Ovary (tissue), 9 donors: Measurements from ENCODE around the gene PGM2. TPM values are rescaled to one million over a fixed set of nuclear protein-coding genes. Genes with fewer than 3 reads are reported as not detected.

Source experiments
- DNase-seq, 5 donors: peaks; one replicate each; pipeline ENCODE4 v3.0.0-alpha.2; 2019 to 2020
- H3K27ac ChIP-seq, 2 donors: fragments of 200-600 bp; one replicate each; pipeline versions ENCODE4 v1.5.1 to v1.8.0; 2019 to 2022
- H3K27me3 ChIP-seq: fragments of 200-600 bp; one replicate; pipeline ENCODE4 v1.8.0; 2022
- H3K36me3 ChIP-seq: fragments of 200-600 bp; sonication (generic); one replicate; pipeline ENCODE4 v1.5.1; 2019
- H3K4me1 ChIP-seq: one replicate; pipeline ENCODE4 v1.8.1; 2013; ENCODE audit warnings: mild to moderate bottlenecking, moderate library complexity; ENCODE audit not compliant: insufficient read depth
- H3K4me3 ChIP-seq: fragments of 200-600 bp; sonication (generic); one replicate; pipeline ENCODE4 v1.5.1; 2017
- H3K9me3 ChIP-seq, 2 donors: fragments of 200-600 bp in 1 of 2; sonication (generic) in 1 of 2; one replicate each; pipeline versions ENCODE4 v1.5.1 to v1.8.1; 2013 to 2019; ENCODE audit warnings: mild to moderate bottlenecking in 1 of 2, moderate library complexity in 1 of 2
- EP300 ChIP-seq: sonication (generic); formaldehyde crosslinking; IDR thresholded peaks from one replicate; pipeline ENCODE4 v1.6.1; 2017; ENCODE audit warnings: antibody characterized with exemption
- POLR2A ChIP-seq: fragments of 450-650 bp; IDR thresholded peaks from one replicate; pipeline ENCODE4 v1.6.1; 2017; ENCODE audit warnings: antibody characterized with exemption, mild to moderate bottlenecking, moderate library complexity
- WGBS, 3 donors: extraction: QIAGEN DNeasy Blood & Tissue Kit in 1 of 3; methylation state at CpG; one replicate each; pipeline versions ENCODE4 v1.1.5 to v1.1.7; 2013 to 2017; 5-methylcytosine and 5-hydroxymethylcytosine counted together
- intact Hi-C, 4 donors: fragments of 100-400 bp; cut with DNase I; formaldehyde crosslinking; loops; one replicate each; pipeline versions ENCODE4 v1.11.0 to v1.15.1; 2022 to 2023
- polyA plus RNA-seq, 2 donors: library from polyadenylated mRNA; stranded (reverse); fragments of 200-250 nt in 1 of 2; fragments of 350-450 nt in 1 of 2; fragmentation: Illumina TruSeq in 1 of 2; extraction: RNeasy Lipid Tissue Mini Kit (QIAGEN cat#74804) in 1 of 2; gene quantifications; one replicate each; pipeline ENCODE4 v1.2.3, GENCODE V29; 2013 to 2014
- total RNA-seq, 7 donors: library from RNA; depleted of rRNA in 2 of 7; stranded (reverse); fragments of >200 nt in 2 of 7; fragmentation: NEBNext Ultra II Directional in 3 of 7; extraction: Animal tissue kit (Norgen Biotek cat#: 25700) in 3 of 7; gene quantifications; one replicate each; pipeline versions ENCODE4 v1.1.0 to v1.2.4, GENCODE V29; 2016 to 2023
- TF ChIP-seq, protein P1 (sequence below), 3 donors: fragments of 450-650 bp in 2 of 3; fragments of 200-600 bp in 1 of 3; IDR thresholded peaks; one replicate each; pipeline versions ENCODE4 v1.5.1 to v1.8.0; 2016 to 2022; ENCODE audit warnings: antibody characterized with exemption in 3 of 3, mild to moderate bottlenecking in 1 of 3
- donor health status: DM: no; HTN: no; CAD: no; lungs with moderate emphysema.
- donor health status: DM: no; HTN: no; CAD: no.
- donor health status: Bipolar disorder and iron deficiency.
- donor health status: DM: yes; HTN: yes; CAD: no.
- donor health status: DM: no; HTN: no; CAD: no.
- donor health status: DM: yes; HTN: yes; CAD: no.

Gene PGM2
- total and polyA plus RNA-seq, 9 donors: 11.0 to 31.2 (median 22.2) TPM

DNA sequence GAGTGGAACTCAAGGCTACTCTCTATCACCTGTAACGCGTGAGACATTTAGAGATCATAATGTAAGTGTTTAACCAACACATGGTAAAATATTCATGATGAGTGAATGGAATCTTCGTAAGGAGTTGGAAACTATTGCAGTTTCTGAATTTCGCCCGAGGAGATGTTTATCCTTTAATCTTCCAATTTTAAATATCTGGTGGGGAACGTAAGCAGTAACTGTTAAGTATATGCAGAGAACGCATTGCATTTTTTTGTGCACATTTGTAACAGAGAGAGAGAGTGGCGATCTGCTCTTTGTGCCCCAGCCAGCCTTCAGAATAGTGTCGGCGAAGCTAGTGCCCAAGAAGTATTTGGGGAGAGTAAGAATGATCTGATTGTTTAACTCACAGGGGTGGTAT, 9.8 kb downstream of the PGM2 start:
- no peaks in the 10 kb centered on the region for H3K36me3 ChIP-seq
- TF ChIP-seq POLR2A (no peak), EP300 (no peak)
- TF ChIP-seq, protein P1, sequence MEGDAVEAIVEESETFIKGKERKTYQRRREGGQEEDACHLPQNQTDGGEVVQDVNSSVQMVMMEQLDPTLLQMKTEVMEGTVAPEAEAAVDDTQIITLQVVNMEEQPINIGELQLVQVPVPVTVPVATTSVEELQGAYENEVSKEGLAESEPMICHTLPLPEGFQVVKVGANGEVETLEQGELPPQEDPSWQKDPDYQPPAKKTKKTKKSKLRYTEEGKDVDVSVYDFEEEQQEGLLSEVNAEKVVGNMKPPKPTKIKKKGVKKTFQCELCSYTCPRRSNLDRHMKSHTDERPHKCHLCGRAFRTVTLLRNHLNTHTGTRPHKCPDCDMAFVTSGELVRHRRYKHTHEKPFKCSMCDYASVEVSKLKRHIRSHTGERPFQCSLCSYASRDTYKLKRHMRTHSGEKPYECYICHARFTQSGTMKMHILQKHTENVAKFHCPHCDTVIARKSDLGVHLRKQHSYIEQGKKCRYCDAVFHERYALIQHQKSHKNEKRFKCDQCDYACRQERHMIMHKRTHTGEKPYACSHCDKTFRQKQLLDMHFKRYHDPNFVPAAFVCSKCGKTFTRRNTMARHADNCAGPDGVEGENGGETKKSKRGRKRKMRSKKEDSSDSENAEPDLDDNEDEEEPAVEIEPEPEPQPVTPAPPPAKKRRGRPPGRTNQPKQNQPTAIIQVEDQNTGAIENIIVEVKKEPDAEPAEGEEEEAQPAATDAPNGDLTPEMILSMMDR (IDR thresholded peaks at IDR 0.05): no peak
- 86 to 90% (median 87%) methylated on average over 10 of the region's 10 CpGs for whole genome bisulfite sequencing, 3 donors
- no peaks in the 10 kb centered on the region for H3K27me3 ChIP-seq
- no peak overlapping the region for H3K4me3 ChIP-seq
- H3K9me3 ChIP-seq: no peaks in the 10 kb centered on the region
- intact Hi-C loops: loop anchor here in 1 of 4 donors (10.0 kb wide), 1 partner anchor 199 kb away; no protein-coding TSS in a partner anchor
- no peak for DNase-seq
- H3K4me1 ChIP-seq: no peaks in the 10 kb centered on the region
- H3K27ac ChIP-seq: no peak overlapping the region

- TF ChIP-seq EP300: no peak
- no peak for TF ChIP-seq POLR2A
- TF ChIP-seq, protein P1 (IDR thresholded peaks at IDR 0.05): no peak
- no peaks in the 10 kb centered on the region for H3K9me3 ChIP-seq
- H3K4me1 ChIP-seq: no peaks in the 10 kb centered on the region
- no peaks in the 10 kb centered on the region for H3K27me3 ChIP-seq
- no peaks in the 10 kb centered on the region for H3K36me3 ChIP-seq
- H3K27ac ChIP-seq: no peak overlapping the region
- 81 to 89% (median 87%) methylated on average over 4 of the region's 4 CpGs for WGBS, 3 donors
- DNase-seq: no peak
- no peak overlapping the region for H3K4me3 ChIP-seq
- intact Hi-C loops: loop anchor here in 1 of 4 donors (10.0 kb wide), 1 partner anchor 198 kb away; no protein-coding TSS in a partner anchor
Measured at GRCh38 chr4:37836838-37837440, 10.5 kb downstream of the PGM2 start.

GRCh38 chr4:37837446-37837845, 11.0 kb downstream of the PGM2 start:
- H3K4me1 ChIP-seq: no peaks in the 10 kb centered on the region
- no peaks in the 10 kb centered on the region for H3K27me3 ChIP-seq
- no peak overlapping the region for H3K4me3 ChIP-seq
- DNase-seq: no peak
- no peaks in the 10 kb centered on the region for H3K9me3 ChIP-seq
- H3K27ac ChIP-seq: no peak overlapping the region
- no peaks in the 10 kb centered on the region for H3K36me3 ChIP-seq
- intact Hi-C loops: loop anchor here in 1 of 4 donors (10.0 kb wide), 1 partner anchor 197 kb away; no protein-coding TSS in a partner anchor
- TF ChIP-seq, protein P1 (IDR thresholded peaks at IDR 0.05): no peak
- TF ChIP-seq POLR2A: no peak
- no peak for TF ChIP-seq EP300
- 67 to 78% (median 77%) methylated on average over 2 of the region's 2 CpGs for WGBS, 3 donors

- Histone ChIP-seq H3K4me3 (no peak overlapping the region), H3K9me3 (no peaks in the 10 kb centered on the region), H3K36me3 (no peaks in the 10 kb centered on the region), H3K4me1 (no peaks in the 10 kb centered on the region), H3K27ac (no peak overlapping the region), H3K27me3 (no peaks in the 10 kb centered on the region)
- TF ChIP-seq EP300 (no peak), POLR2A (no peak)
- TF ChIP-seq, protein P1 (IDR thresholded peaks at IDR 0.05): no peak
- WGBS, 3 donors: 52 to 62% (median 57%) methylated on average over 2 of the region's 2 CpGs
- intact Hi-C loops: loop anchor here in 1 of 4 donors (10.0 kb wide), 1 partner anchor 195 kb away; no protein-coding TSS in a partner anchor
- DNase-seq: no peak
Measured at GRCh38 chr4:37839426-37839825, 12.9 kb downstream of the PGM2 start.
